ENCODE measurements around the gene OR8B2. TPM values are rescaled to one million over a fixed set of nuclear protein-coding genes. Genes with fewer than 3 reads are reported as not detected.
A peak's percentile ranks its signal among the peaks of the same experiment; 100 is the strongest.

OR8B2 gene
- polyA plus RNA-seq, 3 donors, result not detected

DNA sequence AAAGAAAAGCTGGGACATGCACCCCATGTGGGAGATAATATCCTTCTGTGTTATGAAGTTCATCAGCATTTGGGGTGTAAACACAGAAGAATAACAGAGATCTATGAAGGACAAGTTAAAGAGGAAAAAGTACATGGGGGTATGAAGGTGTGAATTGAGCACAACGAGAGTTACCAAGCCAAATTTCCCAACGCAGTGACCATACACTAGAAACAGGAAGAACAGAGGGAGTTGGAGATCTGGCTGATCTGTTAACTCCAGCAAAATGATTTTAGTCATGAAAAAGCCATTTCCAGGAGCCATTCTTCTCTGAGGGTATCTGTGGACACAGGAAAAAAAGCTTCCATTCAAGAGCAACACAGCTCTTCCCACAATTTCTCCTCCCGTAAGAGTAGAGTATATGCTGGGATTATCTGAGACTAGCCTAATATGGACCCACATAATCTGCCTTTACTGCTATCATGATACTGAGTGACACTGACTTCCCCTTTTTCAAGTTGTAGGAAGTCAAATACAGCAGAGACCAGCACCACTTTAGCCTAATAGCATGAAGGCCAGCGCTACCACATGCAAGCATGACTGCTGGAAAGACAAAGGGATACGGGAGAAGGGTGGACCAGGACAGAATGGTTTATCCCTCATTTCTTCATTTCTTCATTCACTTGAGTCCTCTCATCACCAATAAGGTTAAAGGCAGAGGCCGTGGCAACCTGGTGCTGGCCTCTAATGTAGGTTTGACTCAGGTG, 44.7 kb downstream of the OR8B2 start:
- no peaks in the 10 kb centered on the region for H4K20me1 ChIP-seq (ENCODE audit: insufficient read depth, low read length)
- peak overlapping the region in 4 of 7 donors; percentile 12 to 81 (median 34) for H3K27ac Mint-ChIP-seq
- no peak overlapping the region for H3K9ac ChIP-seq (ENCODE audit: insufficient read depth, low read length, poor library complexity, severe bottlenecking)
- no peak overlapping the region for H2AFZ ChIP-seq (ENCODE audit: insufficient read depth, low read depth, low read length, poor library complexity, severe bottlenecking)
- TF ChIP-seq, protein P1, sequence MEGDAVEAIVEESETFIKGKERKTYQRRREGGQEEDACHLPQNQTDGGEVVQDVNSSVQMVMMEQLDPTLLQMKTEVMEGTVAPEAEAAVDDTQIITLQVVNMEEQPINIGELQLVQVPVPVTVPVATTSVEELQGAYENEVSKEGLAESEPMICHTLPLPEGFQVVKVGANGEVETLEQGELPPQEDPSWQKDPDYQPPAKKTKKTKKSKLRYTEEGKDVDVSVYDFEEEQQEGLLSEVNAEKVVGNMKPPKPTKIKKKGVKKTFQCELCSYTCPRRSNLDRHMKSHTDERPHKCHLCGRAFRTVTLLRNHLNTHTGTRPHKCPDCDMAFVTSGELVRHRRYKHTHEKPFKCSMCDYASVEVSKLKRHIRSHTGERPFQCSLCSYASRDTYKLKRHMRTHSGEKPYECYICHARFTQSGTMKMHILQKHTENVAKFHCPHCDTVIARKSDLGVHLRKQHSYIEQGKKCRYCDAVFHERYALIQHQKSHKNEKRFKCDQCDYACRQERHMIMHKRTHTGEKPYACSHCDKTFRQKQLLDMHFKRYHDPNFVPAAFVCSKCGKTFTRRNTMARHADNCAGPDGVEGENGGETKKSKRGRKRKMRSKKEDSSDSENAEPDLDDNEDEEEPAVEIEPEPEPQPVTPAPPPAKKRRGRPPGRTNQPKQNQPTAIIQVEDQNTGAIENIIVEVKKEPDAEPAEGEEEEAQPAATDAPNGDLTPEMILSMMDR (IDR thresholded peaks at IDR 0.05), result no peak
- peaks cover 0 to under 1% (median 0%) of the 10 kb centered on the region in 7 donors for H3K9me3 Mint-ChIP-seq
- no peak overlapping the region for H3K4me3 Mint-ChIP-seq
- H3K27me3 ChIP-seq (ENCODE audit: control insufficient read depth in 2 of 2, insufficient read depth in 2 of 2, low read length in 2 of 2), result no peaks in the 10 kb centered on the region
- WGBS (ENCODE audit: insufficient coverage), result 93% methylated on average over 2 of the region's 6 CpGs
- peak overlapping the region; percentile 16 to 46 for H3K27ac ChIP-seq (ENCODE audit: low read depth in 1 of 2, low read length in 2 of 2)
- no peak overlapping the region for H3K4me2 ChIP-seq (replicated peaks; ENCODE audit: extremely low read depth, low read length, poor library complexity, severe bottlenecking)
- no peaks in the 10 kb centered on the region for H3K79me2 ChIP-seq (ENCODE audit: insufficient read depth, low read length)
- H3K4me3 ChIP-seq (replicated peaks in 1 of 3; ENCODE audit: low read depth in 2 of 3, low read length in 3 of 3), result no peak overlapping the region
- H3K4me1 Mint-ChIP-seq, result peaks cover 11% of the 10 kb centered on the region
- H3K9me3 ChIP-seq (replicated peaks in 1 of 2; ENCODE audit: control insufficient read depth in 1 of 2, insufficient read depth in 1 of 2, low read length in 2 of 2), result no peaks in the 10 kb centered on the region
- H3K36me3 Mint-ChIP-seq, result no peaks in the 10 kb centered on the region
- H3K27me3 Mint-ChIP-seq (ENCODE audit: low read depth in 3 of 3), result peaks cover 0 to 2% (median 1%) of the 10 kb centered on the region in 3 donors
- intact Hi-C loops (cut with micrococcal nuclease), result no loop called here
- H3K36me3 ChIP-seq (replicated peaks in 1 of 2; ENCODE audit: control insufficient read depth in 1 of 2, insufficient read depth in 2 of 2, low read length in 2 of 2), result no peaks in the 10 kb centered on the region
- peak in 2 of 3 donors; percentile 40 for DNase-seq
- peaks cover 9 to 12% of the 10 kb centered on the region in 2 donors for H3K4me1 ChIP-seq (ENCODE audit: control insufficient read depth in 1 of 2, insufficient read depth in 2 of 2, low read length in 2 of 2)

Other genes starting within 250 kb of the OR8B2 start
- gene OR10D3, start 201.2 kb downstream of the OR8B2 start, polyA plus RNA-seq, result not detected
- gene OR8G1, start 143.4 kb downstream of the OR8B2 start, polyA plus RNA-seq, result not detected
- not detected for gene OR8G5, start 128.1 kb downstream of the OR8B2 start, polyA plus RNA-seq
- gene OR8D1, start 70.5 kb downstream of the OR8B2 start, polyA plus RNA-seq, result not detected
- not detected for gene OR8D2, start 64.3 kb downstream of the OR8B2 start, polyA plus RNA-seq
- not detected for gene OR8B3, start 14.5 kb upstream of the OR8B2 start, polyA plus RNA-seq
- gene OR8B4, start 40.4 kb upstream of the OR8B2 start, polyA plus RNA-seq, result not detected
- gene OR8B8, start 61.2 kb upstream of the OR8B2 start, polyA plus RNA-seq, result not detected
- not detected for gene OR8B12, start 159.2 kb upstream of the OR8B2 start, polyA plus RNA-seq
- not detected for gene OR8A1, start 185.5 kb upstream of the OR8B2 start, polyA plus RNA-seq
- gene PANX3, start 226.9 kb upstream of the OR8B2 start, polyA plus RNA-seq, result not detected
- gene TBRG1, start 238.4 kb upstream of the OR8B2 start, polyA plus RNA-seq, result 10 to 100 TPM; 39.7 to 84.7 (median 43.5) TPM

Data from CD14-positive monocyte (primary cell).